ENCODE results near the gene POLR2L.

POLR2L gene

GRCh38 chr11:838441-839279 is 3.7 kb downstream of the POLR2L start:
- Histone ChIP-seq H3K27ac (ENCODE audit: low read length) (no peak overlapping the region), H2AFZ (ENCODE audit: low read length) (no peak overlapping the region), H3F3A (ENCODE audit: insufficient read depth, low read length) (no peaks in the 10 kb centered on the region), H3K79me2 (ENCODE audit: low read length) (peaks cover 33% of the 10 kb centered on the region), H3K36me3 (replicated peaks; ENCODE audit: insufficient read depth, low read length) (0 out of 2 replicates have a peak, but pooled peaks cover 4% of the 10 kb centered on the region), H3K4me1 (ENCODE audit: low read length) (peaks cover 13% of the 10 kb centered on the region), H3K4me2 (ENCODE audit: low read depth, low read length) (no peak overlapping the region), H3K9ac (ENCODE audit: low read length) (no peak overlapping the region), H3K9me3 (replicated peaks; ENCODE audit: insufficient read depth, low read length) (no peaks in the 10 kb centered on the region), H3K27me3 (replicated peaks; ENCODE audit: insufficient read depth, low read length) (peaks cover 7% of the 10 kb centered on the region), H3K9me2 (replicated peaks; ENCODE audit: insufficient read depth, low read length) (no peaks in the 10 kb centered on the region), H4K20me1 (ENCODE audit: insufficient read depth, low read length) (peaks cover 9% of the 10 kb centered on the region), H3K4me3 (ENCODE audit: low read length) (no peak overlapping the region)
- no peak for DNase-seq
- TF ChIP-seq EZH2 (optimal IDR thresholded peaks at IDR 0.05; ENCODE audit: low read depth, low read length) (no peak), CTCF (IDR thresholded peaks at IDR 0.05; ENCODE audit: low read length) (no peak), EZH2phosphoT487 (IDR thresholded peaks at IDR 0.05; ENCODE audit: low read length) (no peak)

DNA sequence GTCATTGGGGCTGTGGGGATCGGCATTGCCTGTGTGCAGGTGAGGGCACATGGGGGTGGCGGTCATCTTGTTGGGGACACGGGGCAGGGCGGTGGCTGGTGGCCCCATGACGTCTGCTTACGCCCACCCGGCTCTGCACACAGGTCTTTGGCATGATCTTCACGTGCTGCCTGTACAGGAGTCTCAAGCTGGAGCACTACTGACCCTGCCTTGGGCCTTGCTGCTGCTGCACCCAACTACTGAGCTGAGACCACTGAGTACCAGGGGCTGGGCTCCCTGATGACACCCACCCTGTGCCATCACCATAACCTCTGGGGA is 4.4 kb downstream of the POLR2L start:
- Histone ChIP-seq H3K79me2 (ENCODE audit: low read length) (peaks cover 37% of the 10 kb centered on the region), H3K27me3 (replicated peaks; ENCODE audit: insufficient read depth, low read length) (no peaks in the 10 kb centered on the region), H3K4me2 (ENCODE audit: low read depth, low read length) (no peak overlapping the region), H3K4me3 (ENCODE audit: low read length) (no peak overlapping the region), H3K9me2 (replicated peaks; ENCODE audit: insufficient read depth, low read length) (no peaks in the 10 kb centered on the region), H4K20me1 (ENCODE audit: insufficient read depth, low read length) (peaks cover 9% of the 10 kb centered on the region), H3K9me3 (replicated peaks; ENCODE audit: insufficient read depth, low read length) (no peaks in the 10 kb centered on the region), H3K36me3 (replicated peaks; ENCODE audit: insufficient read depth, low read length) (0 out of 2 replicates have a peak, but pooled peaks cover 4% of the 10 kb centered on the region), H3F3A (ENCODE audit: insufficient read depth, low read length) (no peaks in the 10 kb centered on the region), H3K4me1 (ENCODE audit: low read length) (peaks cover 14% of the 10 kb centered on the region), H3K9ac (ENCODE audit: low read length) (no peak overlapping the region), H2AFZ (ENCODE audit: low read length) (no peak overlapping the region), H3K27ac (ENCODE audit: low read length) (no peak overlapping the region)
- no peak for TF ChIP-seq EZH2 (optimal IDR thresholded peaks at IDR 0.05; ENCODE audit: low read depth, low read length)
- TF ChIP-seq EZH2phosphoT487 (IDR thresholded peaks at IDR 0.05; ENCODE audit: low read length): no peak
- TF ChIP-seq CTCF (IDR thresholded peaks at IDR 0.05; ENCODE audit: low read length): no peak
- no peak for DNase-seq

DNA sequence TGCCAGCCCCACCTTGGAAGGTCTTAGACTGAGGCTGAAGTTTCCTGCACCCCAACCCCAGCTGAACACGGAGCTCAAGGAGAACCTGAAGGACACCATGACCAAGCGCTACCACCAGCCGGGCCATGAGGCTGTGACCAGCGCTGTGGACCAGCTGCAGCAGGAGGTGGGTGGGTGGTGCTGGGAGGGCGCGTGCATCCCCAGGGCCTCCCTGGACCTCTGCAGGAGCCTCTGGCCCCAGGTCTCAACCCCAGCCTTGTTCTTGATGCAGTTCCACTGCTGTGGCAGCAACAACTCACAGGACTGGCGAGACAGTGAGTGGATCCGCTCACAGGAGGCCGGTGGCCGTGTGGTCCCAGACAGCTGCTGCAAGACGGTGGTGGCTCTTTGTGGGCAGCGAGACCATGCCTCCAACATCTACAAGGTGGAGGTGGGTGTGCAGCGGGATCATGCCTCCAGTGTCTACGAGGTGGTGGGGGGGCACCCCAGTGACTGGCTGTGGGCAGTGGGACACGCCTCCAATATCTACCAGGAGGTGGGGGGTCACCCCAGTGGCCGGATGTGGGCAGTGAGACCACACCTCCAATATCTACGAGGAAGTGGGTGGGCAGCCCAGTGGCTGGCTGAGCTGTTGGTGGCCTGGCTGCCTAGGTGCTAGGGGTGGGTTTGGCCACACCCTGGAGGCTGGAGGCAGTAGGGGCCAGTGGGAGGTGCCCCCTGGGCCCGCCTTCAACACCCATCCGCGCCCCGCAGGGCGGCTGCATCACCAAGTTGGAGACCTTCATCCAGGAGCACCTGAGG is 4.9 kb downstream of the POLR2L start:
- Histone ChIP-seq H3K9ac (ENCODE audit: low read length) (no peak overlapping the region), H3K27me3 (replicated peaks; ENCODE audit: insufficient read depth, low read length) (no peaks in the 10 kb centered on the region), H3K79me2 (ENCODE audit: low read length) (peaks cover 37% of the 10 kb centered on the region), H3K4me1 (ENCODE audit: low read length) (peaks cover 14% of the 10 kb centered on the region), H3K27ac (ENCODE audit: low read length) (no peak overlapping the region), H4K20me1 (ENCODE audit: insufficient read depth, low read length) (peaks cover 9% of the 10 kb centered on the region), H3F3A (ENCODE audit: insufficient read depth, low read length) (no peaks in the 10 kb centered on the region), H3K4me3 (ENCODE audit: low read length) (no peak overlapping the region), H3K9me3 (replicated peaks; ENCODE audit: insufficient read depth, low read length) (no peaks in the 10 kb centered on the region), H2AFZ (ENCODE audit: low read length) (no peak overlapping the region), H3K9me2 (replicated peaks; ENCODE audit: insufficient read depth, low read length) (no peaks in the 10 kb centered on the region), H3K36me3 (replicated peaks; ENCODE audit: insufficient read depth, low read length) (0 out of 2 replicates have a peak, but pooled peaks cover 4% of the 10 kb centered on the region), H3K4me2 (ENCODE audit: low read depth, low read length) (no peak overlapping the region)
- TF ChIP-seq CTCF (IDR thresholded peaks at IDR 0.05; ENCODE audit: low read length) (no peak), EZH2phosphoT487 (IDR thresholded peaks at IDR 0.05; ENCODE audit: low read length) (no peak), EZH2 (optimal IDR thresholded peaks at IDR 0.05; ENCODE audit: low read depth, low read length) (no peak)
- DNase-seq: no peak
